Breast epithelium (tissue), 3 donors: Measurements from ENCODE around the gene PIK3R1.

Source experiments
- POLR2A ChIP-seq: fragments of 450-650 bp; IDR thresholded peaks from one replicate; pipeline ENCODE4 v1.6.1; 2016; ENCODE audit warnings: antibody characterized with exemption, mild to moderate bottlenecking, moderate library complexity
- POLR2AphosphoS5 ChIP-seq, 3 donors: sonication (generic); formaldehyde crosslinking; IDR thresholded peaks; one replicate each; pipeline ENCODE4 v1.6.1; 2017; ENCODE audit warnings: antibody characterized with exemption in 3 of 3
- TF ChIP-seq, protein P1 (sequence below), 3 donors: fragments of 450-650 bp; IDR thresholded peaks; one replicate each; pipeline ENCODE4 v1.5.1; 2016 to 2017; ENCODE audit warnings: antibody characterized with exemption in 3 of 3, mild to moderate bottlenecking in 3 of 3, moderate library complexity in 3 of 3

- TF ChIP-seq, protein P1, sequence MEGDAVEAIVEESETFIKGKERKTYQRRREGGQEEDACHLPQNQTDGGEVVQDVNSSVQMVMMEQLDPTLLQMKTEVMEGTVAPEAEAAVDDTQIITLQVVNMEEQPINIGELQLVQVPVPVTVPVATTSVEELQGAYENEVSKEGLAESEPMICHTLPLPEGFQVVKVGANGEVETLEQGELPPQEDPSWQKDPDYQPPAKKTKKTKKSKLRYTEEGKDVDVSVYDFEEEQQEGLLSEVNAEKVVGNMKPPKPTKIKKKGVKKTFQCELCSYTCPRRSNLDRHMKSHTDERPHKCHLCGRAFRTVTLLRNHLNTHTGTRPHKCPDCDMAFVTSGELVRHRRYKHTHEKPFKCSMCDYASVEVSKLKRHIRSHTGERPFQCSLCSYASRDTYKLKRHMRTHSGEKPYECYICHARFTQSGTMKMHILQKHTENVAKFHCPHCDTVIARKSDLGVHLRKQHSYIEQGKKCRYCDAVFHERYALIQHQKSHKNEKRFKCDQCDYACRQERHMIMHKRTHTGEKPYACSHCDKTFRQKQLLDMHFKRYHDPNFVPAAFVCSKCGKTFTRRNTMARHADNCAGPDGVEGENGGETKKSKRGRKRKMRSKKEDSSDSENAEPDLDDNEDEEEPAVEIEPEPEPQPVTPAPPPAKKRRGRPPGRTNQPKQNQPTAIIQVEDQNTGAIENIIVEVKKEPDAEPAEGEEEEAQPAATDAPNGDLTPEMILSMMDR (IDR thresholded peaks at IDR 0.05): no peak
- no peak for TF ChIP-seq POLR2A
- peak in 1 of 3 donors; percentile 19 for TF ChIP-seq POLR2AphosphoS5 (IDR thresholded peaks at IDR 0.05)
These were observed 74.7 kb downstream of the PIK3R1 start for GRCh38 chr5:68290260-68290674.
